ENCODE results near the gene HACD3. TPM values are rescaled to one million over a fixed set of nuclear protein-coding genes. Genes with fewer than 3 reads are reported as not detected.
A peak's percentile ranks its signal among the peaks of the same experiment; 100 is the strongest.

Gene HACD3
- polyA plus RNA-seq, 1 experiment: 40.9 TPM

GRCh38 chr15:65512807-65513416 lies 17.4 kb upstream of the HACD3 start:
- no peak overlapping the region for H3K4me3 ChIP-seq (ENCODE audit: low read depth, low read length)
- peaks cover 2% of the 10 kb centered on the region for H3K36me3 ChIP-seq (ENCODE audit: control insufficient read depth, insufficient read depth, low read length)
- no peak for TF ChIP-seq CTCF (IDR thresholded peaks at IDR 0.05; ENCODE audit: insufficient read depth, low read depth, low read length)
- no peak for DNase-seq (ENCODE audit: low read depth)
- ChIA-PET CTCF (interaction anchor here (0.9 to 1.1 kb wide), 2 partner anchors 113 to 242 kb away, joined by 3 read pairs; no protein-coding TSS in a partner anchor), POLR2A (interaction anchor here (0.5 kb wide), 1 partner anchor 9 kb away, joined by 7 read pairs; no protein-coding TSS in a partner anchor)
- no peaks in the 10 kb centered on the region for H3K27me3 ChIP-seq (ENCODE audit: control insufficient read depth, insufficient read depth, low read length)

- POLR2A ChIA-PET: interaction anchor here (0.6 to 1.5 kb wide), 4 partner anchors 12 to 1087 kb away, joined by 3 to 20 read pairs (median 4); partner anchors contain the start of gene HACD3
- Histone ChIP-seq H3K36me3 (ENCODE audit: control insufficient read depth, insufficient read depth, low read length) (no peaks in the 10 kb centered on the region; the same call in 1 of the 2 replicates), H3K4me3 (ENCODE audit: low read depth, low read length) (peak within 1 kb of the TSS; percentile 99), H3K27me3 (ENCODE audit: control insufficient read depth, insufficient read depth, low read length) (no peaks in the 10 kb centered on the region)
- TF ChIP-seq CTCF (IDR thresholded peaks at IDR 0.05; ENCODE audit: insufficient read depth, low read depth, low read length): peak; percentile 99
- CTCF ChIA-PET: interaction anchor here (0.5 to 1.3 kb wide), 4 partner anchors 8 to 198 kb away, joined by 3 to 6 read pairs (median 4); partner anchors contain the start of gene HACD3
- peak; percentile 38 for DNase-seq (ENCODE audit: low read depth)
These were observed 13.0 kb upstream of the HACD3 start, which contains the start of gene DPP8 for GRCh38 chr15:65516997-65517865. TSS of gene DPP8 (minus strand) at chr15:65517689. CDS start at chr15:65512553, 5,136 bp downstream.

GRCh38 chr15:65517866-65518207 lies 12.4 kb upstream of the HACD3 start:
- no peak for DNase-seq (ENCODE audit: low read depth)
- H3K36me3 ChIP-seq (ENCODE audit: control insufficient read depth, insufficient read depth, low read length): no peaks in the 10 kb centered on the region; the same call in 1 of the 2 replicates
- no peak overlapping the region for H3K4me3 ChIP-seq (ENCODE audit: low read depth, low read length)
- no peak for TF ChIP-seq CTCF (IDR thresholded peaks at IDR 0.05; ENCODE audit: insufficient read depth, low read depth, low read length)
- no peaks in the 10 kb centered on the region for H3K27me3 ChIP-seq (ENCODE audit: control insufficient read depth, insufficient read depth, low read length)
- CTCF ChIA-PET: interaction anchor here (1.0 to 1.1 kb wide), 2 partner anchors 8 to 353 kb away, joined by 3 to 5 read pairs; no protein-coding TSS in a partner anchor
- POLR2A ChIA-PET: no interaction called here

- ChIA-PET POLR2A (no interaction called here), CTCF (interaction anchor here (1.0 to 1.1 kb wide), 2 partner anchors 9 to 352 kb away, joined by 3 to 5 read pairs; no protein-coding TSS in a partner anchor)
- Histone ChIP-seq H3K4me3 (ENCODE audit: low read depth, low read length) (no peak overlapping the region), H3K36me3 (ENCODE audit: control insufficient read depth, insufficient read depth, low read length) (no peaks in the 10 kb centered on the region; the same call in 1 of the 2 replicates), H3K27me3 (ENCODE audit: control insufficient read depth, insufficient read depth, low read length) (no peaks in the 10 kb centered on the region)
- no peak for TF ChIP-seq CTCF (IDR thresholded peaks at IDR 0.05; ENCODE audit: insufficient read depth, low read depth, low read length)
- DNase-seq (ENCODE audit: low read depth): no peak
These were observed 11.5 kb upstream of the HACD3 start for GRCh38 chr15:65518633-65519285.

Measured in BJ (cell line).